Epithelial cell of proximal tubule (primary cell): ENCODE measurements around the gene ARMS2. TPM values are rescaled to one million over a fixed set of nuclear protein-coding genes. Genes with fewer than 3 reads are reported as not detected.
A peak's percentile ranks its signal among the peaks of the same experiment; 100 is the strongest.

ENCODE experiments used
- DNase-seq: peaks from one replicate; pipeline ENCODE4 v3.0.0-alpha.2; 2011; ENCODE audit warnings: low read depth
- H3K4me3 ChIP-seq: 2 replicates; pipeline ENCODE4 v1.5.1; 2011; ENCODE audit warnings: low read depth, mild to moderate bottlenecking, low read length
- CTCF ChIP-seq: conservative IDR thresholded peaks from 2 replicates; pipeline ENCODE4 v1.5.1; 2012; ENCODE audit warnings: low read depth, mild to moderate bottlenecking, low read length
- total RNA-seq: library from RNA; depleted of rRNA; stranded (reverse); fragments of >200 nt; gene quantifications from 2 replicates; pipeline ENCODE4 v1.2.3, GENCODE V29; 2015

ARMS2 gene
- total RNA-seq, 1 donor from 2014 or later: not detected

GRCh38 chr10:122435212-122435827 is 19.1 kb upstream of the ARMS2 start:
- peak; percentile 58 for TF ChIP-seq CTCF
- no peak for DNase-seq

GRCh38 chr10:122441961-122442360 is 12.5 kb upstream of the ARMS2 start:
- no peak overlapping the region for H3K4me3 ChIP-seq
- no peak for TF ChIP-seq CTCF
- peak; percentile 57 for DNase-seq

More at GRCh38 chr10:122435212-122435827, 19.1 kb upstream of the ARMS2 start:
- H3K4me3 ChIP-seq: no peak overlapping the region

GRCh38 chr10:122445469-122445868 is 9.0 kb upstream of the ARMS2 start:
- no peak for DNase-seq
- TF ChIP-seq CTCF: no peak
- H3K4me3 ChIP-seq: no peak overlapping the region

- no peak for TF ChIP-seq CTCF
- H3K4me3 ChIP-seq: no peak overlapping the region
- no peak for DNase-seq
Measured at GRCh38 chr10:122445904-122446303, 8.5 kb upstream of the ARMS2 start.

GRCh38 chr10:122446668-122447423 is 7.6 kb upstream of the ARMS2 start:
- DNase-seq: no peak
- no peak overlapping the region for H3K4me3 ChIP-seq
- no peak for TF ChIP-seq CTCF

- H3K4me3 ChIP-seq: no peak overlapping the region
- no peak for TF ChIP-seq CTCF
- no peak for DNase-seq
Measured at GRCh38 chr10:122448600-122448999, 5.9 kb upstream of the ARMS2 start.
